NK-92 (cell line): ENCODE data around the gene YKT6.

ENCODE experiments used
- DNase-seq: peaks from one replicate; lab custom pipeline; 2025; ENCODE audit not compliant: unreplicated experiment; lab: John Stamatoyannopoulos, UW

YKT6 gene

GRCh38 chr7:44231088-44231487 lies 30.3 kb downstream of the YKT6 start:
- DNase-seq, result no peak

- no peak for DNase-seq
Measured at GRCh38 chr7:44232396-44232795, 31.6 kb downstream of the YKT6 start.

GRCh38 chr7:44232901-44233715 lies 32.3 kb downstream of the YKT6 start:
- DNase-seq, result no peak

GRCh38 chr7:44235066-44235465 lies 34.3 kb downstream of the YKT6 start:
- no peak for DNase-seq

GRCh38 chr7:44235582-44236332 lies 35.0 kb downstream of the YKT6 start:
- no peak for DNase-seq

GRCh38 chr7:44236333-44236728 lies 35.6 kb downstream of the YKT6 start:
- no peak for DNase-seq

- no peak for DNase-seq
Measured at GRCh38 chr7:44237696-44238095, 36.9 kb downstream of the YKT6 start.

GRCh38 chr7:44238116-44238695 lies 37.4 kb downstream of the YKT6 start:
- DNase-seq, result no peak

- DNase-seq, result no peak
Measured at GRCh38 chr7:44239361-44239760, 38.6 kb downstream of the YKT6 start.

- no peak for DNase-seq
Measured at GRCh38 chr7:44240376-44240775, 39.6 kb downstream of the YKT6 start.

GRCh38 chr7:44240983-44241510 lies 40.3 kb downstream of the YKT6 start:
- DNase-seq, result no peak

- no peak for DNase-seq
Measured at GRCh38 chr7:44242091-44242490, 41.3 kb downstream of the YKT6 start.

GRCh38 chr7:44244282-44244681 lies 43.5 kb downstream of the YKT6 start:
- no peak for DNase-seq

GRCh38 chr7:44246396-44247113 lies 45.8 kb downstream of the YKT6 start:
- no peak for DNase-seq

GRCh38 chr7:44247868-44248651 lies 47.3 kb downstream of the YKT6 start:
- DNase-seq, result no peak

- no peak for DNase-seq
Measured at GRCh38 chr7:44249639-44250234, 49.0 kb downstream of the YKT6 start.

GRCh38 chr7:44251269-44251668 lies 50.5 kb downstream of the YKT6 start:
- DNase-seq, result no peak

- no peak for DNase-seq
Measured at GRCh38 chr7:44251881-44252280, 51.1 kb downstream of the YKT6 start.

GRCh38 chr7:44256459-44256858 lies 55.7 kb downstream of the YKT6 start:
- no peak for DNase-seq

- DNase-seq, result no peak
Measured at GRCh38 chr7:44257213-44257612, 56.4 kb downstream of the YKT6 start.
